ENCODE results near the gene GCM1.

- TF ChIP-seq CTCF (IDR thresholded peaks at IDR 0.05) (no peak), POLR2AphosphoS5 (IDR thresholded peaks at IDR 0.05) (no peak), POLR2A (IDR thresholded peaks at IDR 0.05) (no peak)
Observed at GRCh38 chr6:53086302-53086701, 62.3 kb downstream of the GCM1 start.

All from gastroesophageal sphincter (tissue), 3 donors.